ENCODE measurements around the gene IFT20.
"Not testable (repeated sequence)": the region's sequence is repeated elsewhere in the genome, so short reads cannot be mapped to it uniquely, and the experiment has no call there.

The IFT20 gene

GRCh38 chr17:28315846-28316705, 19.2 kb downstream of the IFT20 start:
- DNase-seq (ENCODE audit: low read depth in 2 of 2) = no peak

DNA sequence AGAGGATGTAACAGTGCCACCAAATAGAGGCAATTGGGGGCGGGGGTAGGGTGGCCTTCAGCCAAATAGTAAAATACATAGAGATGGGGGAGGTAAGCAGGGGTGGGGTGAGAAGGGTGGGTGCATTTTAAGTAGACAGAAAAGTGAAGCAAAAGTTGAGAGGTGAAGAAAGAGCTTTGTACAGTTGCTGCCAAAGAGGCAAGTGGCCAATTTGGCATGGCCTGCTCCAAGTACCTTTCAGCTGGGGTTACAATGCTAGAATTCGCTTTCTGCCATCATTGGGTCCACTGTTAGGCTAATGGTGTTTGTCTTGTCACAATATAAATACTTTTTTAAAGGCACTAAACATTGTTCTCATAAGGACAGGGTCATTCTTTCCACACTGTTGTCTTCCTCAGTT, 21.4 kb downstream of the IFT20 start:
- no peak for DNase-seq (ENCODE audit: low read depth in 2 of 2)

DNA sequence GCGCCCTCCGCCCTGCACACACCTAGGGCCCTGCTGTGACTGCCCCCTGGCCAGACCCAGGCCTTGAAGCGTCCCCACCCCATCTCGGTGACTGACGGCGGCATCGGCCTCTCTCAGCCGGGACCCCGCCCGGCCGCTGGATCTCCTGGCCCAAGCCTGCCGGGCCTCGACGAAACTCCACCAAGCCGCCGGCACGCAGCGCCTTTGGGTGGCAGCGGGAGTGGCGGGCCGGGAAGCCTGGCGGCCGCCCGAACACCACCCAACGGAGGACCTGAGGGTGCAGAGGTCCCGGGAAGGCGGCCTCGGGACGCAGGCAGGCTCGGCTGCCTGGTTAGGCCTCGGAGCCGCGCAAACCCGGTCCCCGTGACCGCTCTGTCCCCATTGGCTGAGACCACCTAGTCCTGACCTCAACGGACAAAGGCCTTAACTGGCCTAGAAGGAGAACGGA, 28.3 kb downstream of the IFT20 start:
- no peak for DNase-seq (ENCODE audit: low read depth in 2 of 2)

GRCh38 chr17:28298449-28298848, 36.8 kb downstream of the IFT20 start:
- DNase-seq (ENCODE audit: low read depth in 2 of 2) = no peak

DNA sequence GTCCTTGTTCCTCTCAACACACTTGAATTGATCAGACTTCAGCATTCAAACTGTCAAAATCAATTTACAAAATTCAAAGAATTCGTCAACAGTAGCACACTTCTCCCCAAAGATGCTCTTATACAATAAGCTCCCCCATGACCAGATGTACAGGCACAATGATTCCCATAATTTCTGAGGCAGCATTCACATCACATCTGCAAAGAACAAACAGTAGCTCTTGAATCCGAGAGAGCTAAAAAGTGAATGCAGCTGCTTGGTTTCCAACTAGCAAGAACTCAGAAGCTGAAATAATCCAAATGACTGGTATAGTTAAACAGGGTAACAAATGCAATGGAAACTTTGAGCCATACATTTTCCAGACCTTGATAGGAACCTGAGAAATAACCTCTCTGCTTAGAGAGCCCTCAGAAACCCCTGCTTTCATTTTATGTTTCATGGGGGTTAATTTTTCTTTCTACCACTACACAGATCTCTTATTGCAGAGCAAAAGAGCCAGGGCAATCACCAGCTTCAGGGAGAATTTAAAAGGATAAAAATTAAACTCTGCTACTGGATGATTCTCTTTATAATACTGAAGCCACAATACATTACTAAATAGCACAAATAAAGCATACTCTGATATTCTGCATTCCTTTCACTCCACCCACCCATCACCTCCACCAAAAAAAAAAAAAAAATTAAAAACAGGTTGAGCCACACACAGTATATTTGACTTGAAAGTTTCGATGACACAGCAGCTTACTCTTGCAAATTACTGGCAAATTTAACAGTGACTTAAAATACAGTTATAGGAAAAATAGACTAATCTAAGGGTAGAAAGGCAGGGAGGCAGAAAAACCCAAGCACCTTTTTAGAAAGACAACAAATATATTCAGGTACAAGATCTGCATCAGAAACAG, 39.3 kb downstream of the IFT20 start:
- DNase-seq (ENCODE audit: low read depth in 2 of 2) = no peak

GRCh38 chr17:28293994-28294393, 41.3 kb downstream of the IFT20 start:
- no peak for DNase-seq (ENCODE audit: low read depth in 2 of 2)

DNA sequence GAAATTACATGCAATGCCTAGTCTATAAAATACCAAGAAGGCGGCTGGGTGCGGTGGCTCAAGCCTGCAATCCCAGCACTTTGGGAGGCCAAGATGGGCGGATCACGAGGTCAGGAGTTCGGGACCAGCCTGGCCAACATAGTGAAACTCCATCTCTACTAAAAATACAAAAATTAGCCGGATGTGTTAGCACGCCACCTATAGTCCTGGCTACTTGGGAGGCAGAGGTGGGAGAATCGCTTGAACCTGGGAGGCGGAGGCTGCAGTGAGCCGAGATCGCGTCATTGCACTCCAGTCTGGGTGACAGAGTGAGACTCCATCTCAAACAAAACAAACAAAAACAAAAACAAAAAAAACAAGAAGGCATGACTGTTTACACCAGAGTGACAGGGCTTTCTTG, 42.4 kb downstream of the IFT20 start:
- DNase-seq (ENCODE audit: low read depth in 2 of 2) = not testable (repeated sequence)

DNA sequence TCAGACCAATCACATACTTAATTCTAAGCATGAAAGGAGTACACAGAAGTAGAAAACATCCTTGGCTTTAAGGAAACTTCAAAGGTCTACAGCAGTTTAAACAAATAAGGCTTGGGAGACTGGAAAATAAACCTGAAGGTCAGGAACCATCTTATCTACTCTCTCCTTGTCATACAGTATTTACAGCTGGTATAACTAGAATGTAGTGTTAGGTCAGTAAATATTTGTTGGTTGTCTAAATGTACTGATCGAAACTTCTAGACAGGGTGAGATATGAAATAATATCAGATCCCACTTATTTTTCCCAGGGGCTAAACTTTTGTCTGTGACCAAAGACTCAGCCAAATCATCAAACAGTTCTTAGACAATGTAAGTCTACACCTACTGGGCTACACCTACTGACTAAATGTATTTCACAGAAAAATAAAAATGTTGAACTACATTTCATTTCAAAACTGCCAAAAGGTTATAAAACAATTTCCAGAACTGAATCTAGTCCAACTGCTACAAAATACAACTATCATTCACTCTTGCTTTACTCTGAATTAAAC, 43.4 kb downstream of the IFT20 start:
- no peak for DNase-seq (ENCODE audit: low read depth in 2 of 2)

DNA sequence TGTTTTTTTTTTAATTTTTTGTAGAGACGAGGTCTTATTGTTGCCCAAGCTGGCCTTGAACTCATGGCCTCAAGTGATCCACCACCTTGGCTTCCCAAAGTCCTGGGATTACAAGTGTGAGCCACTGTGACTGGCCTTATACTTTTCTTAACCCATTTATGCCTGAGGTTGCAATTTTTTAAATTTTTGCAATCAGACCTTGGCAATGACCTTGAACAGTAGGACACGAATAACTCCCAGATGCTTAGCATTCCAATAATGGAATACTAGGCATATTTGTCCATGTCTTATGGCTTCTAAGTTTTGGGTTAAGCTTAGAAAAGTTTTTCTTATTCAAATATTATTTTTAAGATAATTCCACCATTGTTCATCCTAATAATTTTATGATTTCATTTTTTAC, 44.6 kb downstream of the IFT20 start:
- DNase-seq (ENCODE audit: low read depth in 2 of 2) = no peak

- no peak for DNase-seq (ENCODE audit: low read depth in 2 of 2)
Measured at GRCh38 chr17:28285965-28286364, 49.3 kb downstream of the IFT20 start.

DNA sequence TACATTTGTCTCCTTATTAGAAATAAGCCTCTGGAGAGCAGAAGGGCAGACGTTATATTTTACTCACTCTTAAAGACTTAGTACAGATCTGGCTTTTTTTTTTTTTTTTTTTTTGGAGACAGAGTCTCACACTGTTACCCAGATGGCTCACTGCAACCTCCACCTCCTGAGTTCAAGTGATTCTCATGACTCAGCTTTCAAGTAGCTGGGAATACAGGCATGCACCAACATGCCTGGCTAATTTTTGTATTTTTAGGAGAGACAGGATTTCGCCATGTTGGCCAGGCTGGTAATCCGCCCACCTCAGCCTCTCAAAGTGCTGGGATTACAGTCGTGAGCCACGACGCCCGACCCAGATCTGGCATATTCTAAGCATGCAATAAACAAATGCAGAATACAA, 52.7 kb downstream of the IFT20 start:
- DNase-seq (ENCODE audit: low read depth in 2 of 2) = no peak

DNA sequence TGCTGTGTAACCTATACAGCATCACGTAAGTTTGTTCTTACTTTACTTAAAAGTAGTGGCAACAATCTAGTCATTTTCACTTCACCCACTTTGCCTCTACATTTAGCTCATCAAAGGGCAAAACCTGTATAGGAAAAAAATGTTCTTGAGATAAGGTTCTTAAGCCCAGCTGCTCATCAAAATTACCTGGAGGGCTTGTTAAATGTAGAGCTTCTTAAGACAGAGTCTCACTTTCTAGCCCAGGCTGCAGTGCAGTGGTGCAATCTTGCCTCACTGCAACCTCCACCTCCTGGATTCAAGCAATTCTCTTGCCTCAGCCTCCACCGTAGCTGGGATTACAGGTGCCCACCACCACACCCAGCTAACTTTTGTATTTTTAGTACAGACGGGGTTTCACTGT, 54.4 kb downstream of the IFT20 start:
- no peak for DNase-seq (ENCODE audit: low read depth in 2 of 2)

DNA sequence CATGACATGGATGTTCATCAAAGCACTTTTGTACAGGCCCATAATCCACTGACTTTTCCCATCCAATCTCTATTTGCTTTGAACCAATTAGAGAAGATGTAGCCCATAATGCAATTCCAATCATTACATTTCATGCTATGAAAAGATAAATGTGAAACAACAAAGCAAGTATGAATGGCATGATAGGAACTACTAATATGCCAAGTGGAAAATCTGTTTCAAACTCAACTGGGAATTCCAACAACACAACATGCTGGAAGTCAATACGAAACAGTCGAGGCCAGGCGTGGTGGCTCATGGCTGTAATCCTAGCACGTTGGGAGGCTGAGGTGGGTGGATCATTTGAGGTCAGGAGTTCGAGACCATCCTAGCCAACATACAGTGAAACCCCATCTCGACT, 55.9 kb downstream of the IFT20 start:
- no peak for DNase-seq (ENCODE audit: low read depth in 2 of 2)
